Right ventricle myocardium superior (tissue), 1 donor: ENCODE data around the gene ADGRF5. TPM values are rescaled to one million over a fixed set of nuclear protein-coding genes. Genes with fewer than 3 reads are reported as not detected.

Source experiments
- ATAC-seq: fragments of 200-7000 bp; cut with Tn5 transposase; one replicate; pipeline ENCODE4 v1.9.1; 2020; ENCODE audit warnings: mild to moderate bottlenecking; ENCODE audit not compliant: poor library complexity
- DNase-seq: peaks from one replicate; pipeline ENCODE4 v3.0.0-alpha.2; 2020
- intact Hi-C: fragments of 100-400 bp; cut with DNase I; formaldehyde crosslinking; loops from one replicate; pipeline ENCODE4 v1.11.2; 2022
- long read RNA-seq: library from polyadenylated mRNA; unstranded; transcript quantifications from one replicate; pipeline ENCODE4 v2.0.0, GENCODE V29; 2021
- total RNA-seq: library from RNA; stranded (reverse); fragmentation: NEBNext Ultra II Directional; extraction: Animal tissue kit (Norgen Biotek cat#: 25700); gene quantifications from one replicate; pipeline ENCODE4 v1.2.1, GENCODE V29; 2021
- donor health status: DM: no; HTN: yes; CAD: no; lungs with severe emphysema.

The ADGRF5 gene, protein sequence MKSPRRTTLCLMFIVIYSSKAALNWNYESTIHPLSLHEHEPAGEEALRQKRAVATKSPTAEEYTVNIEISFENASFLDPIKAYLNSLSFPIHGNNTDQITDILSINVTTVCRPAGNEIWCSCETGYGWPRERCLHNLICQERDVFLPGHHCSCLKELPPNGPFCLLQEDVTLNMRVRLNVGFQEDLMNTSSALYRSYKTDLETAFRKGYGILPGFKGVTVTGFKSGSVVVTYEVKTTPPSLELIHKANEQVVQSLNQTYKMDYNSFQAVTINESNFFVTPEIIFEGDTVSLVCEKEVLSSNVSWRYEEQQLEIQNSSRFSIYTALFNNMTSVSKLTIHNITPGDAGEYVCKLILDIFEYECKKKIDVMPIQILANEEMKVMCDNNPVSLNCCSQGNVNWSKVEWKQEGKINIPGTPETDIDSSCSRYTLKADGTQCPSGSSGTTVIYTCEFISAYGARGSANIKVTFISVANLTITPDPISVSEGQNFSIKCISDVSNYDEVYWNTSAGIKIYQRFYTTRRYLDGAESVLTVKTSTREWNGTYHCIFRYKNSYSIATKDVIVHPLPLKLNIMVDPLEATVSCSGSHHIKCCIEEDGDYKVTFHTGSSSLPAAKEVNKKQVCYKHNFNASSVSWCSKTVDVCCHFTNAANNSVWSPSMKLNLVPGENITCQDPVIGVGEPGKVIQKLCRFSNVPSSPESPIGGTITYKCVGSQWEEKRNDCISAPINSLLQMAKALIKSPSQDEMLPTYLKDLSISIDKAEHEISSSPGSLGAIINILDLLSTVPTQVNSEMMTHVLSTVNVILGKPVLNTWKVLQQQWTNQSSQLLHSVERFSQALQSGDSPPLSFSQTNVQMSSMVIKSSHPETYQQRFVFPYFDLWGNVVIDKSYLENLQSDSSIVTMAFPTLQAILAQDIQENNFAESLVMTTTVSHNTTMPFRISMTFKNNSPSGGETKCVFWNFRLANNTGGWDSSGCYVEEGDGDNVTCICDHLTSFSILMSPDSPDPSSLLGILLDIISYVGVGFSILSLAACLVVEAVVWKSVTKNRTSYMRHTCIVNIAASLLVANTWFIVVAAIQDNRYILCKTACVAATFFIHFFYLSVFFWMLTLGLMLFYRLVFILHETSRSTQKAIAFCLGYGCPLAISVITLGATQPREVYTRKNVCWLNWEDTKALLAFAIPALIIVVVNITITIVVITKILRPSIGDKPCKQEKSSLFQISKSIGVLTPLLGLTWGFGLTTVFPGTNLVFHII (N-terminal part only)
- 41.1 TPM for total RNA-seq
- long read RNA-seq, full-length matches to known transcripts, result 6 of 57 reads
- long read RNA-seq, partial matches to known transcripts, result 44 of 57 reads
- long read RNA-seq, other reads (novel, unspliced or antisense), result 7 of 57 reads

DNA sequence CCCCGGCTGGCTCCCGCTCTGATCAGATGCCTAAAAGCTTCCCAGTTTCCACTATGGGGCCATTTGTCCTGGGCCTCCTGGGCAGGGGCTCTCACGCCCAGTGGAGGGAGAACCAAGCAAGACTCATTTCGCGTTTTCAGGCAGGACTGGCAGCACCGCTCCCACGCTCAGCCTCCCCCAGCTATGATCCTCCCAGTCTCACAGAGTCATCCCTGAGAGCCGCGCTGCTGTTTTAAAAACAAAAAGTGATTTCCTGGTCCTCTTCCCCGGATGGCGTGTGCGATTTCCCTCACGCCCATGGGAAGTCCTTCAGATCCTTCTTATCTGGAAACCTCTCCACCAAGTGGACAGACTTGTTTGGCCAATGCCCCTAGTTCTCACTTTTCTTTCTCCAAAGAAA, at the start of gene ADGRF5:
Gene ADGRF5, minus strand, starts transcription at position 208 of the 400 bp plus-strand sequence. CDS start 15,176 bp downstream, outside the sequence.
- DNase-seq (no peak), ATAC-seq (peak; percentile 47)
- intact Hi-C loops, result no loop called here

DNA sequence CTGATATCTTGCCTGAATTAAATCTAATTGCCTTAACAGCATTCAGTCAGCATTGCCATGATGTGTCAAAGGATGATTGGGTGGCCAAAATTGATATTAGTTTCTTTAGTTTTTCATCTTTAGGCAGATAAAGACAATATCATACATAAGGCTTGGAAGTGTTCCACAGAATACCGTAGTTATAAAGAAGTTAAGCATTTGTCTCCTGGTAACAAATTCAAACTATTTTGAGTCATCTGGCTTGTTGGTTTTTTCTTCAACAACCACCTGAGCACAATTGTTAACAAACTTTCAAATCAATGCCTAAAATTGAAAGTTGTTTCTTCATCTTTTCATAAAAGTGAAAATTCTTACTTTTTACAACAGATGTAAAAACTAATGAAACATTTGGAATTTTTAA, 47.5 kb upstream of the ADGRF5 start:
- no peak for ATAC-seq
- intact Hi-C loops, result no loop called here
- no peak for DNase-seq

DNA sequence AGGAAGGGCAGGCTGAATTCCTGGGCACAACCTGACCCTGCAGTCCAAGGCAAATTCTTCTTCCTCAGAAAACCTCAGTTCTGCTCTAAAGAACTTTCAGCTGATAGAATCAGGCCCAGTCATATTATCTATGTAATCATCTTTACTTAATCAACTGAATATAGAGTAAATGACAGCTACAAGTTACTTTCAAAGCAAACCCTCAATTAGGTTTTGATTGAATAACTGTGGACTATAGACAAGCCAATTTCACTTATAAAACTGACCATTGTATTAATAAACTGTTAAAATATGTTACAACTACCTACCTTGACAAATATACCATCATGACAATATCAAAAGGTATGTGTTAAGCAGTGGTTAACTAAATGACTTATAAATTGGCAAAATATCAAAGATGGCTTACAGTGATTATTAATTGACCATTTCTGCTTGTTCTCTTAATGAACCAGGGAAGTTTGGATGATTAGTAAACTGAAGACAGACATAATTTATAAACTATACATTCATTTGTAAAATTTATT, 46.1 kb upstream of the ADGRF5 start:
- ATAC-seq (no peak), DNase-seq (no peak)
- intact Hi-C loops, result no loop called here

DNA sequence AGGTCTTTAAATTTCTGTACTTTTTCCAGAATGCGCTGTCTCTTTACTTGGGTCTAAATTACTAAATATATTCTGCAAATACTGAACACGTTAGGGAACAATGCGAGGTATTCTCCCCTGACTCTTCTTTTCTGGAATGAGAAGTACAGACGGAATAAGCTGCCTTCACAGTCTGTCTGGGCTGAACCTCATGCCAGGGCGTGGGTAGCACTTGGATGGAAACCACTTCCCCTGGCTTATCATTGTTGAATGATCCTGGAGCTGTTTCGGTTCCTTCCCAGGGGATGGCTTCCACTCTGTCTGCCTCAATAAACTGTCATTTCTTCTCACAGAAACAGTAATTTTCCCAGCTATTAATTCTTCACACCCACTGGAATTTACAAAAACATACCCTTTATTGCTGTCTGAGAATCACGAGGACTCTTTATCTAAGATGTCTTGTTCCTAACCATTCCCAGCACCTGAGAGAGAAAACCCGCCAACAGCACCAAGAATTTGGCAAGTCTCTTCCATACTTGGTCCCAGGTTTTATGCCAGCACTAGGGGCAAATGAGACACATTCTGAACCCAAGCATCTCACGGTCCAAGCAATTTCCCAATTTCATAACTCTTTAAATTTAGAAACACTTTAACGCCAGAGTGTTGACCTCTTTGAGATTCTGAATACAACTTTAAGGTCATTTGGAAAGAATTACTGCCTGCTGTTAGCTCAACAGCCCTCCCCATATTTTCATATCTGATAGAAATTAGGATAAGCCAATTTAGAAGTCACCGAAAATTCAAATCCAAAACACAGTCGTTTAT, 43.2 kb upstream of the ADGRF5 start:
- intact Hi-C loops, result no loop called here
- DNase-seq (no peak), ATAC-seq (peak; percentile 41)

DNA sequence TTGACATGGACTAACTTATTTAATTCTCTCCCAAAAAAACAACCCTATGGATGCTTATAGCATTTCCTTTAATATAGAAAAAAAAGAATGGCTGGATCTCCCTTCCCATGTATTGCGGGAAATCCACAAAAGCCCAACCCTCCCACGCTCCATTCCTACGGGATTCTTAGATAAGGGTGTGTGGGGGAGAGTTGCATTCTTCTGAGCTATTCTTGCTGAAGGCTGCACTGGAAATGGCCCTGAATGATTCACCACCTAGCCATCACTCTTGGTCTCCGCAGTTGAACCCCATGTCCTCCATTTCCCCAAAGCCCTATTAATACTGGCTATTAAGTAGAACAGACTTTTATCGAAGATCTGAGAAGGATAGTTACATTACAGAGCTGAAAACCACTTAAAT, 41.9 kb upstream of the ADGRF5 start:
- ATAC-seq (peak; percentile 39), DNase-seq (no peak)
- intact Hi-C loops, result no loop called here

DNA sequence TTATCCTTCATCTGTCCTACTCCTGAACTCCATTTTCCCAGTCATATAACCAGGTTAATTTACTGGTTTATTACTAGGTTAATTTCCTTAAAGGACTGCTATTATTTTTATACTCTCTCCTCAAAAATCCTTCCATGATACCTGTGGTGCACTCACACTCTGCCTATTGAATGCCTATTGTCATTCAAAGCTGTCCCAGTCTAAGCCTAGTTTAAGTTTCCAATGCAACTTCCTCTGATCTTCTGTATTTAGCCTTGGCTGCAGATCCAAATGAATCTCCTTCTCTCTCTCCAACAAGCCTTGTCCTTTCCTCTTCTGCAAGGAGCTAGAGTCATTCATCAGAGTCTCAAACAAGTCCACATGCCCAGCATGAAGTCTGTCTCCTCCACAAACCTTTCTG, 41.3 kb upstream of the ADGRF5 start:
- ATAC-seq (no peak), DNase-seq (no peak)
- intact Hi-C loops, result no loop called here

DNA sequence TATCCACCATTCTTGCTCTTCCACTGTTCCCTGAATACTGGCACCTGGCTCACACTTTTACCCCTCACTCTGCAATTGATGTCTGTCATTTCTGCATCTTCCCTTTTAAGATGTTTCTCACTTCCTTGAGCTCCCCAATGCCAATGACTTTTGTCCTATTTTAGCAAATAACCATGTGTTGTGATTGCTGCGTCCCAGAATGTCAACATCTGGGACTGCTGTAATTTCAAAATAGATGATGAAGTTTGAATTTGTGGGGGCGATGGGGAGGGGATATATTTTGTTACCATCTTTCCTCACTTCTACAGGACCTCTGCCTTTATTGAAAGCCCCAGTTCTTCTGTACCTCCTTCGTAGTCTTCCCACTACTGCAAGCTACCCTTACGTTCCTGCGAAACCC, 40.0 kb upstream of the ADGRF5 start:
- intact Hi-C loops, result no loop called here
- ATAC-seq (no peak), DNase-seq (no peak)

DNA sequence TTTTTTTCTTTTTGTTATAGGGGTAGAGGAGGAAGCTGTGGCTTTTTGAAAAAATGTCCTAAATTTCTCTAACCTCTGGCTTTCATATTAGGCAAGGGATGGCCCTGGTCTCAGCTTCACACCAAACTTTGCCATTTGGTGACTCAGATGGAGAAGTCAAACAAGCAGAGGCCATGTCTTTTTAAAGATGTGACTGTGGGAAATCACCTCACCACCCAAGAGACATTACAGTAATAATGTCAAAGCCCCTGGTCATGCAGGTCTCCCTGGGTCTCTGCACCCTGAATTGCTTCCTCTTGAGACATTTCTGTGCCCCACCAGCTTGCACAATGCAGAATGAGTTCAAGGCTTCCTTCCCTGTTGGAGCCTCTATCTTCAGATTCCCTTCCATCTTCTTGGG, 39.5 kb upstream of the ADGRF5 start:
- no peak for DNase-seq
- no peak for ATAC-seq
- intact Hi-C loops, result no loop called here

DNA sequence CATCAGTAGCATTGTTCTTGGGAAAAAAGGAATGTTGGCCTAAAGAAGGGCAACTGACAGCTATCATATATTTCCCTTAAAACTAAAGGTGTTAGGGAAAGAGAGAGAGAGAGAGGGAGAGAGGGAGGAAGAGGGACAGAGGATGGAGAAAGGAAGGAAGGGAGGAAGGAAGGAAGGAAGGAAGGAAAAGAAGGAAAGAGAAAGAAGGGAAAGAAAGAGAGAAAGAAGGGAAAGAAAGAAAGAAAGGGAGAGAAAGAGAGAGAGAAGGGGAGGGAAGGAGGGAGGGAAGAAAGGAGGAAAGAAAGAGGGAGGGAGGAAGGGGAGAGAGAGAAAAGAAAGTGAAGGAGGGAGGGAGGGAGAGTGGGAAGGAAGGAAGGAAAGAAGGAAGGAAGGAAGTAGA, 37.7 kb upstream of the ADGRF5 start:
- intact Hi-C loops, result no loop called here
- ATAC-seq, result no peak
- DNase-seq, result no peak

DNA sequence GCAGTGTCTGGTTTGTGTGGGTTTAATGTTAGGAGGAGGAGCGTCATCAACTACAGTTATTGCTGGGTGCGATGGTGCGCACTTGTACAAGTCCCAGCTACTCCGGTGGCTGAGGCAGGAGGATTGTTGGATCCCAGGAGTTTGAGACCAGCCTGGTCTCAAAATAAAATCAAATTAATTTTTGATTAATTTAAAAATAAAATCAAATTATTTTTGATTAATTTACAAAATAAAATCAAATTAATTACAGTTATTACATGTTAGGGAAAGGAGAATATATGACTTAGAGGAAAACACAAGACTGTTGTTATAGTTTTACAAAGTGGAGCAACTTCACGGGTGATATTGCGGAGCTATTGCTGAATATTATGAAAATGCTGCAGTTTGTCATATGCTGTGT, 34.7 kb upstream of the ADGRF5 start:
- intact Hi-C loops, result no loop called here
- no peak for DNase-seq

DNA sequence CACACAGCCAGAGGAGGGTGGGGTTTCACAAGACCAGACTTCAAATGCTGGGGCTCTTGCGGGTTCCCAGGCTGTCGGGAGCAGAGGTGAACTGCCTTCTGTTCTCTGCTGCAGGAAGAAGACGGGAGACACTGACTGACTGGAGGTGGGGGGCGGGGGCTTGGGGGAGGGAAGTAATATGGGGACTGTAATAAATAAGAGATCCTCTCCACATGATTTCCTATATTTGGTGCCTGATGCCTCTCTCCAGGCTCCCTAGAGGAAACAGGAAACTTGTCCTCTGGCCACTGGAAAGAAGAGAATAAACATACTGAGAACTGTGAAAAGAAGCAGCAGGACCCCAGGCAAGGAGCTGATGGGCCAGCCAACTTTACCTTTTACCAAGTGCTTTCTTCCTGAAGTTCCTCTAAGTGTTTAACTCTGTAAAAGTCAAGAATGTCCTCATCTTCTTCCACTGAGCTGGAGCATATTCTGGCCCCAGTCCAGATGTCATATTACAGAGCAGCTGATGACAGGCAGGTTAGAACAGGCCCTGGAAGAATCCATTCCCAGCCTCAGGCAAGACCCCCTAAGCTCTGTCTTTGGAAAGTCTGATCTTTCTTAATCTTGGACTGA, 33.2 kb upstream of the ADGRF5 start:
- ATAC-seq (peak; percentile 34), DNase-seq (no peak)
- intact Hi-C loops, result no loop called here

More for the DNA sequence above, 34.7 kb upstream of the ADGRF5 start:
- ATAC-seq, result no peak

DNA sequence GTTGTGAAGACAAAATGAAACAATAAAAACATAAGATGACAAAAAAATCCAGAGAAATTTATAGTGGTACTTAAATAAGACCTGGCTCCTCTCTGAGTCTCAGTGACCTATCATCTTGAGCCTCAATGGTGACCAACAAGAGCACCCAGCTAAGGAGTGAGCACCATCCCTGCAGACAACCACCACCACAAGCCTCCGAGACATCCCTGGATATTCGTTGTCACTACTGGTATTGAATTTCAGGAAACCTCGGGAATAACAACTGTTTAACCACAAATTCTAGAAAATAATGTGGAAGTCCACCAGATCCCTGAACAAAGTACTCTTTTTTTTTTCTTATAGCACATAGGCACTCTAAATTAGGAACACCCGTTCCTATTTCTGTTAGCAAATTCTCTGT, 32.2 kb upstream of the ADGRF5 start:
- intact Hi-C loops, result no loop called here
- DNase-seq (no peak), ATAC-seq (no peak)

DNA sequence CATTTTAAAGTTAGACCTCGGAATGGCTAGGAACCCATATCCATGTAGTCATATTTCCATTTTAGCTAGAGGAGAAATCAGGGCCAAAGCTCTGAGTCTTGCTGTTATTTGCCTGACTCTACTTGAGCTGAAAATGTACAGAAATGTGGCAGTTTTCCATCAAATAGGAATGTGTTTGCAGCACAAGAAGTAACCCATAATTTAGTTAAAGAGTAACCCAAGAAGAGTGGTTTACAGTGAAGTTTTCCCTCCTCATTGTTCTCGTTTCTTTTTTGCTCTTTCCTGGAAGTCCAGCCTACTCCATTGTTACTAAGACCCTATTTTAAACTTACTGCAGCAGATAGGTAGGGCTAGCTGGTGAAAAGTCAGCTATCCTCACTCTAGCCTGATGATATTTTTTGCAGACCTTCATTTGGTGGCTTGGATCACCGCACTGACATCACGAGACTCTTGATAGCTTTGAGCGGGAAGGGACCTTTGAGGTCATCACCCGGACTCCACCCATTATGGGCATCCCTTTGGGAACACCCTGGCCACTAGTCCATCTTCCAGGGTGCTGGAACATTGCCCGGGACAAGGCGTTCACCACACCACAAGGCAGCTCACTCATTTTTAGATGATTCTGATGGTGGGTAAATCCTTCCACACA, 28.0 kb upstream of the ADGRF5 start:
- intact Hi-C loops, result no loop called here
- ATAC-seq (peak; percentile 70), DNase-seq (peak; percentile 78)

DNA sequence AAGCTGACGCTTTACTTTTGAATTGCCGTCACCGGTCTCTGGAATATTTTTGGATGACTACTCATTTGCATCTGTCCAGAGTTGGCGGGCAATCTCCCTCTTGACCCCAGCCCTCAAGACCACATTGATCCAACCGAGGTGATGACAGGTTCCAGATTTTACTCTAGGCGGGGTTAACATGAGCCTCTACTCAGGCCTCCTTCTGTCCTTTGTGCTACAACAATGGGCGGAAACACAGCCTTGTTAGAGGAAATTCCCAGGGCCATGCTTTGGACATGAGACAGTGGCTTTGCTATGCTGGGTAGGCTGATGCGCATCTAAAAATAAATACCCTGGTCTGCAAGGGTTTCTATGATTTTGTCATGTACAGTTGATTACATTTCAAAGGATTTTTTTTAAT, 27.0 kb upstream of the ADGRF5 start:
- ATAC-seq (peak; percentile 68), DNase-seq (peak; percentile 37)
- intact Hi-C loops, result no loop called here

DNA sequence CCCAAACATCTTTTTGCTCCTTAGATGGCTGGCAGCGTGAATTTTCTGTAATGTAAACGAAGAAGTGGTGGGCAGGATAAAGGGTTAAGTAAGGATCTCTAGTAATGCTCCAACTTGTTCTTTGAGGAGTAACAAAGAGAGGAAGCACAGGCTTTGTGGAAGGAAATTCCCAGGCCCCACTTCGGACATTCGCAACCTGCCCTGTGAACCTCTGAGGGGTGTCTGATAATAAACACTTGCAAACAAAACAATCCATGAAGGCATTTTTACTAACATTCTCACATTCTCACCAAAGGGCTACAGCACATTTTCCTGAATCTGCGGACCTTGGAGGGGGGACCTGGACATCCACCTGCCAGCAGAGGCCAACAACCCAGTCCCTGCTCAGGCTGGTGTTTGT, 25.8 kb upstream of the ADGRF5 start:
- intact Hi-C loops, result no loop called here
- no peak for ATAC-seq
- DNase-seq, result no peak

DNA sequence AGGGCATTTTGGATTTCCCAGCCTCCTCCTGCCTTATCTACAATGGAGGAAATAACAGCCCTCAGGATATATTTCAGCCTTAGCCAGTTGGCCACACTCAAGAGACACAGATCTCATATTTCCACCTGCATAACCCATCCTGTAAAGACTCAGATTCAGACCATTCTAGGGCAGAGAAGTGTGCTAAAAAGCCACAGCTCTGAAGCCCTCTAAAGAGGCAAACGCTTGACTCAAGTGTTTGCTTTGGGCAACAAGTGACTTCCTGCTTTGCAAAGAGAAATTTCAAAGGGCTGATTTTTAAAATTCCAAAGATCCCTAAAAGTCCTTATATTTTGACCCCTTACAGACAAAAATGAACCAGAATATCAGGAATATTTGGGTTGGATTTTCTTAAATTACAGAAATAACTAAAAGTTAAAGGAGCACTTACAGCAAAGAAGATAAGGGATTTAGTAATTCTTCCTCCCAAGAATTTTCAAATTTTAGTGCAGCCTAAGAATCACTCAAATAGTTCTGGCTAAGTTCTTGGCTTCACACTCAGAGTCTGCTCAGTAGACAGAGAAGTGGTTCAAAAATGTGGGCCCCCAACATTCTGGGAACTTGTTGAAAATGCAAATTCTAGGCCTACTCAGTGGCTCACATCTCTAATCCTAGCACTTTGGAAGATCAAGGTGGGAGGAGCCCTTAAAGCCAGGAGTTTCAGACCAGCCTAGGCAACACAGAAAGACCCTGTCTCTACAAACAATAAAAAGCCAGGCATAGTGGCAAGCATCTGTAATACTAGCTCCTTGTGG, 18.9 kb upstream of the ADGRF5 start:
- intact Hi-C loops, result no loop called here
- DNase-seq (no peak), ATAC-seq (no peak)
